Mesenchymal stem cell (in vitro differentiated cells and primary cell): Measurements from ENCODE around the gene ZNRD2.
"Not testable (repeated sequence)": the region's sequence is repeated elsewhere in the genome, so short reads cannot be mapped to it uniquely, and the experiment has no call there.

Source experiments
- DNase-seq: peaks from one replicate; pipeline ENCODE4 v3.0.0-alpha.2; 2013
- H2AFZ ChIP-seq: one replicate; pipeline ENCODE4 v1.6.1; 2013; ENCODE audit warnings: low read depth, mild to moderate bottlenecking, control low read depth, inconsistent platforms, low read length, moderate library complexity
- H2AK5ac ChIP-seq: 2 replicates; pipeline ENCODE4 v1.6.1; 2013; ENCODE audit warnings: low read length, moderate library complexity, mild to moderate bottlenecking, inconsistent platforms; ENCODE audit not compliant: severe bottlenecking
- H2BK120ac ChIP-seq: one replicate; pipeline ENCODE4 v1.6.1; 2013; ENCODE audit warnings: low read depth, mild to moderate bottlenecking, inconsistent platforms, low read length, moderate library complexity
- H2BK12ac ChIP-seq, 2 experiments: one replicate each; pipeline ENCODE4 v1.6.1; 2013; ENCODE audit warnings: inconsistent platforms in 2 of 2, low read length in 2 of 2, mild to moderate bottlenecking in 2 of 2, moderate library complexity in 2 of 2, control low read depth in 1 of 2
- H2BK15ac ChIP-seq: one replicate; pipeline ENCODE4 v1.6.1; 2013; ENCODE audit warnings: mild to moderate bottlenecking, low read depth, inconsistent platforms; ENCODE audit not compliant: poor library complexity, severe bottlenecking
- H2BK5ac ChIP-seq: 2 replicates; pipeline ENCODE4 v1.6.1; 2013; ENCODE audit warnings: low read depth, mild to moderate bottlenecking, low read length, control low read depth, inconsistent platforms; ENCODE audit not compliant: poor library complexity, severe bottlenecking
- H3K14ac ChIP-seq, 2 experiments: one replicate each; pipeline ENCODE4 v1.6.1; 2013; ENCODE audit warnings: inconsistent platforms in 2 of 2, low read length in 2 of 2, control low read depth in 1 of 2, mild to moderate bottlenecking in 1 of 2, moderate library complexity in 1 of 2
- H3K18ac ChIP-seq, 2 experiments: one replicate each; pipeline ENCODE4 v1.6.1; 2013; ENCODE audit warnings: inconsistent platforms in 2 of 2, low read length in 2 of 2, control low read depth in 1 of 2, low read depth in 1 of 2, mild to moderate bottlenecking in 1 of 2
- H3K23ac ChIP-seq, 2 experiments: one replicate each; pipeline ENCODE4 v1.6.1; 2013; ENCODE audit warnings: inconsistent platforms in 2 of 2, low read length in 2 of 2, mild to moderate bottlenecking in 2 of 2, moderate library complexity in 2 of 2, control low read depth in 1 of 2
- H3K27ac ChIP-seq: 2 replicates; pipeline ENCODE4 v1.5.1; 2013; ENCODE audit warnings: mild to moderate bottlenecking, moderate library complexity, low read length, control low read depth, inconsistent platforms; ENCODE audit not compliant: poor library complexity, severe bottlenecking
- H3K27me3 ChIP-seq, 2 experiments: 2 replicates each; pipeline versions ENCODE4 v1.6.1 to v1.7.0; 2013; ENCODE audit warnings: low read length in 2 of 2, mild to moderate bottlenecking in 2 of 2, moderate library complexity in 2 of 2, control low read depth in 1 of 2, inconsistent platforms in 1 of 2; ENCODE audit not compliant: control insufficient read depth in 1 of 2, insufficient read depth in 1 of 2
- H3K36me3 ChIP-seq, 2 experiments: 2 replicates each; pipeline versions ENCODE4 v1.6.1 to v1.7.0; 2013; ENCODE audit warnings: low read length in 2 of 2, control low read depth in 1 of 2, inconsistent platforms in 1 of 2, low read depth in 1 of 2, mild to moderate bottlenecking in 1 of 2; ENCODE audit not compliant: insufficient read depth in 2 of 2, control insufficient read depth in 1 of 2
- H3K4ac ChIP-seq, 2 experiments: one replicate each; pipeline ENCODE4 v1.6.1; 2013; ENCODE audit warnings: inconsistent platforms in 2 of 2, low read length in 2 of 2, mild to moderate bottlenecking in 2 of 2, moderate library complexity in 2 of 2, control low read depth in 1 of 2, low read depth in 1 of 2
- H3K4me1 ChIP-seq: 2 replicates; pipeline ENCODE4 v1.6.1; 2013; ENCODE audit warnings: low read depth, low read length, control low read depth; ENCODE audit not compliant: control insufficient read depth, insufficient read depth
- H3K4me2 ChIP-seq: 2 replicates; pipeline ENCODE4 v1.6.1; 2013; ENCODE audit warnings: low read length, mild to moderate bottlenecking, inconsistent platforms; ENCODE audit not compliant: poor library complexity, severe bottlenecking
- H3K4me3 ChIP-seq, 2 experiments: 2 replicates each; pipeline versions ENCODE4 v1.5.1 to v1.7.0; 2013; ENCODE audit warnings: low read length in 2 of 2, mild to moderate bottlenecking in 2 of 2, control low read depth in 1 of 2, low read depth in 1 of 2; ENCODE audit not compliant: insufficient read depth in 1 of 2
- H3K79me1 ChIP-seq: replicated peaks from 2 replicates; pipeline ENCODE4 v1.6.1; 2013; ENCODE audit warnings: mild to moderate bottlenecking, control low read depth, low read length, inconsistent platforms; ENCODE audit not compliant: poor library complexity, severe bottlenecking
- H3K9ac ChIP-seq: 2 replicates; pipeline ENCODE4 v1.7.0; 2013; ENCODE audit warnings: mild to moderate bottlenecking, low read length, moderate library complexity
- H3K9me3 ChIP-seq: 2 replicates; pipeline ENCODE4 v1.7.0; 2013; ENCODE audit warnings: mild to moderate bottlenecking, low read length; ENCODE audit not compliant: control insufficient read depth
- H4K8ac ChIP-seq: one replicate; pipeline ENCODE4 v1.6.1; 2013; ENCODE audit warnings: inconsistent platforms, mild to moderate bottlenecking, low read length, moderate library complexity
- H4K91ac ChIP-seq: one replicate; pipeline ENCODE4 v1.6.1; 2013; ENCODE audit warnings: mild to moderate bottlenecking, low read length, inconsistent platforms
- WGBS: methylation state at CpG from one replicate; pipeline ENCODE4 v1.1.7; 2013; ENCODE audit warnings: mixed read lengths; 5-methylcytosine and 5-hydroxymethylcytosine counted together

The ZNRD2 gene

GRCh38 chr11:65563601-65564000 lies 6.7 kb upstream of the ZNRD2 start:
- Histone ChIP-seq H2BK15ac (no peak overlapping the region), H4K8ac (no peak overlapping the region), H3K4me1 (peaks cover 28% of the 10 kb centered on the region), H3K9me3 (no peaks in the 10 kb centered on the region), H3K79me1 (peaks cover 13% of the 10 kb centered on the region), H2AFZ (no peak overlapping the region), H3K4me3 (no peak overlapping the region), H3K4me2 (no peak overlapping the region), H3K23ac (no peak overlapping the region), H2AK5ac (no peak overlapping the region), H3K27ac (no peak overlapping the region), H3K4ac (no peak overlapping the region), H4K91ac (no peak overlapping the region), H3K18ac (no peak overlapping the region), H2BK12ac (no peak overlapping the region), H3K14ac (no peak overlapping the region), H3K27me3 (no peaks in the 10 kb centered on the region), H2BK5ac (no peak overlapping the region), H2BK120ac (no peak overlapping the region), H3K9ac (no peak overlapping the region), H3K36me3 (peaks cover 0 to 11% of the 10 kb centered on the region in 2 experiments)
- DNase-seq = no peak
- WGBS = 94% methylated on average over 4 of the region's 4 CpGs

- H2BK5ac ChIP-seq, H2AK5ac ChIP-seq, H3K23ac ChIP-seq, H3K14ac ChIP-seq, H3K9me3 ChIP-seq, H3K18ac ChIP-seq, H3K9ac ChIP-seq, H2BK15ac ChIP-seq, H3K4me3 ChIP-seq, H3K27me3 ChIP-seq, H3K27ac ChIP-seq, H2AFZ ChIP-seq, DNase-seq, H3K4me2 ChIP-seq, H2BK12ac ChIP-seq, H4K91ac ChIP-seq, H4K8ac ChIP-seq, H2BK120ac ChIP-seq, H3K4ac ChIP-seq: not testable (repeated sequence)
- Histone ChIP-seq H3K4me1 (peaks cover 22% of the 10 kb centered on the region), H3K36me3 (peaks cover 0 to 11% of the 10 kb centered on the region in 2 experiments), H3K79me1 (peaks cover 13% of the 10 kb centered on the region)
- WGBS = 94% methylated on average over 10 of the region's 12 CpGs
Measured at GRCh38 chr11:65564879-65565559, 5.3 kb upstream of the ZNRD2 start.

GRCh38 chr11:65565624-65566453 lies 4.4 kb upstream of the ZNRD2 start:
- Histone ChIP-seq H3K9me3 (no peaks in the 10 kb centered on the region), H3K9ac (peak overlapping the region; percentile 20), H3K79me1 (peaks cover 17% of the 10 kb centered on the region), H2BK5ac (no peak overlapping the region), H3K18ac (no peak overlapping the region), H3K14ac (no peak overlapping the region), H4K91ac (no peak overlapping the region), H3K4ac (no peak overlapping the region), H3K4me2 (no peak overlapping the region), H3K27me3 (no peaks in the 10 kb centered on the region), H2AK5ac (no peak overlapping the region), H3K36me3 (peaks cover 0 to 11% of the 10 kb centered on the region in 2 experiments), H2AFZ (no peak overlapping the region), H2BK15ac (no peak overlapping the region), H4K8ac (no peak overlapping the region), H3K4me3 (no peak overlapping the region), H3K4me1 (peaks cover 16% of the 10 kb centered on the region), H3K27ac (no peak overlapping the region), H2BK120ac (no peak overlapping the region), H3K23ac (no peak overlapping the region), H2BK12ac (no peak overlapping the region)
- 82% methylated on average over 6 of the region's 7 CpGs for WGBS
- no peak for DNase-seq
